Smooth muscle cell of the brain vasculature (primary cell): ENCODE results near the gene PROCR.
"Not testable (repeated sequence)": the region's sequence is repeated elsewhere in the genome, so short reads cannot be mapped to it uniquely, and the experiment has no call there.

ENCODE experiments used
- DNase-seq: peaks from one replicate; pipeline ENCODE4 v3.0.0-alpha.2; 2012; ENCODE audit warnings: low read depth, low spot score

PROCR gene

GRCh38 chr20:35165221-35166185 is 6.4 kb upstream of the PROCR start:
- DNase-seq, result no peak

GRCh38 chr20:35166242-35166830 is 5.5 kb upstream of the PROCR start:
- no peak for DNase-seq

GRCh38 chr20:35167787-35168186 is 4.1 kb upstream of the PROCR start:
- no peak for DNase-seq

GRCh38 chr20:35168701-35169409 is 3.0 kb upstream of the PROCR start:
- not testable (repeated sequence) for DNase-seq

GRCh38 chr20:35171438-35171752 is 477 bp upstream of the PROCR start:
- no peak for DNase-seq

- no peak for DNase-seq
Measured at GRCh38 chr20:35172434-35172806, 548 bp downstream of the PROCR start.

- no peak for DNase-seq
Measured at GRCh38 chr20:35173576-35174192, 1.8 kb downstream of the PROCR start.

- no peak for DNase-seq
Measured at GRCh38 chr20:35174458-35175216, 2.8 kb downstream of the PROCR start.

GRCh38 chr20:35176132-35176531 is 4.3 kb downstream of the PROCR start:
- DNase-seq, result no peak

- DNase-seq, result no peak
Measured at GRCh38 chr20:35179292-35180212, 7.7 kb downstream of the PROCR start.

GRCh38 chr20:35180266-35180665 is 8.4 kb downstream of the PROCR start:
- no peak for DNase-seq

GRCh38 chr20:35181731-35182130 is 9.9 kb downstream of the PROCR start:
- DNase-seq, result no peak

- not testable (repeated sequence) for DNase-seq
Measured at GRCh38 chr20:35186691-35187289, 14.9 kb downstream of the PROCR start.

- no peak for DNase-seq
Measured at GRCh38 chr20:35187584-35188190, 15.8 kb downstream of the PROCR start.

- DNase-seq, result not testable (repeated sequence)
Measured at GRCh38 chr20:35189223-35189622, 17.4 kb downstream of the PROCR start.

GRCh38 chr20:35190556-35190955 is 18.7 kb downstream of the PROCR start:
- no peak for DNase-seq

- no peak for DNase-seq
Measured at GRCh38 chr20:35191419-35192117, 19.7 kb downstream of the PROCR start.

GRCh38 chr20:35192118-35192872 is 20.4 kb downstream of the PROCR start:
- DNase-seq, result no peak
